Right lobe of liver (tissue), 4 donors: ENCODE data around the gene ATOH8.

Experiments used
- CTCF ChIP-seq, 4 donors: fragments of 200-600 bp in 3 of 4; fragments of 450-650 bp in 1 of 4; IDR thresholded peaks; one replicate each; pipeline versions ENCODE4 v1.5.1 to v1.8.0; 2016 to 2022; ENCODE audit warnings: antibody characterized with exemption in 4 of 4, mild to moderate bottlenecking in 2 of 4
- POLR2A ChIP-seq: fragments of 450-650 bp; IDR thresholded peaks from one replicate; pipeline ENCODE4 v1.6.1; 2017; ENCODE audit warnings: antibody characterized with exemption, mild to moderate bottlenecking
- donor health status: DM: no; HTN: no; CAD: no.
- donor health status: DM: no; HTN: no; CAD: no.
- donor health status: DM: no; HTN: yes; CAD: no.

GRCh38 chr2:85766229-85766628, 12.4 kb downstream of the ATOH8 start:
- TF ChIP-seq POLR2A (no peak), CTCF (IDR thresholded peaks at IDR 0.05) (no peak)
